Vagina (tissue), 2 donors: Measurements from ENCODE around the gene RAD51AP2.

Source experiments
- CTCF ChIP-seq, 3 experiments: fragments of 450-650 bp in 2 of 3; fragments of 200-600 bp in 1 of 3; sonication (generic) in 1 of 3; IDR thresholded peaks; one replicate each; pipeline ENCODE4 v1.5.1; 2017 to 2019; ENCODE audit warnings: antibody characterized with exemption in 3 of 3, mild to moderate bottlenecking in 2 of 3, moderate library complexity in 2 of 3
- POLR2A ChIP-seq, 2 donors: fragments of 450-650 bp; IDR thresholded peaks; one replicate each; pipeline ENCODE4 v1.6.1; 2017; ENCODE audit warnings: antibody characterized with exemption in 2 of 2, mild to moderate bottlenecking in 2 of 2, moderate library complexity in 2 of 2
- POLR2AphosphoS5 ChIP-seq, 2 donors: sonication (generic); formaldehyde crosslinking; IDR thresholded peaks; one replicate each; pipeline ENCODE4 v1.9.0; 2017; ENCODE audit warnings: antibody characterized with exemption in 2 of 2, mild to moderate bottlenecking in 2 of 2, low read depth in 1 of 2; ENCODE audit not compliant: insufficient read depth in 1 of 2

- TF ChIP-seq CTCF (IDR thresholded peaks at IDR 0.05) (no peak), POLR2AphosphoS5 (IDR thresholded peaks at IDR 0.05; ENCODE audit: insufficient read depth in 1 of 2, low read depth in 1 of 2) (no peak), POLR2A (IDR thresholded peaks at IDR 0.05) (no peak)
These were observed 18.2 kb upstream of the RAD51AP2 start for GRCh38 chr2:17536416-17536815.
